Endothelial cell of umbilical vein (primary cell): ENCODE data around the gene MRPL41. TPM values are rescaled to one million over a fixed set of nuclear protein-coding genes. Genes with fewer than 3 reads are reported as not detected.

Experiments used
- BruUV-seq: library from RNA; stranded (reverse); fragments of 400-500 nt; replicated peaks from 2 replicates; lab custom pipeline; 2021; lab: Mats Ljungman, UMichigan
- CTCF ChIA-PET: fragments of 300-600, 350-600 bp; sonication (Branson Sonifier 250); formaldehyde crosslinking; loops from one replicate; lab custom pipeline; 2021; ENCODE audit warnings: antibody characterized with exemption, inconsistent platforms; lab: Charles Lee
- POLR2A ChIA-PET: fragments of 300-600, 350-600 bp; sonication (Branson Sonifier 250); formaldehyde crosslinking; loops from one replicate; lab custom pipeline; 2021; ENCODE audit warnings: antibody characterized with exemption, inconsistent platforms; lab: Charles Lee
- DNase-seq: peaks from one replicate; pipeline ENCODE4 v3.0.0-alpha.2; 2011; ENCODE audit warnings: low read depth, low spot score
- FAIRE-seq: peaks from 2 replicates; lab custom pipeline; 2011; peaks lifted over from hg19 to GRCh38; lab: Jason Lieb, UNC
- H2AFZ ChIP-seq: 2 replicates; pipeline ENCODE4 v1.6.0; 2012; ENCODE audit warnings: low read depth, low read length, control low read depth, inconsistent platforms
- H3K27ac ChIP-seq: 2 replicates; pipeline ENCODE4 v1.5.1; 2011; ENCODE audit warnings: low read depth, mild to moderate bottlenecking, control low read depth, low read length, moderate library complexity; ENCODE audit not compliant: insufficient read depth
- H3K27me3 ChIP-seq, 2 experiments: 2 replicates each; pipeline versions ENCODE4 v1.6.0 to v1.6.1; 2011; ENCODE audit warnings: low read length in 2 of 2, mixed read lengths in 1 of 2; ENCODE audit not compliant: control insufficient read depth in 2 of 2, insufficient read depth in 2 of 2
- H3K36me3 ChIP-seq, 2 experiments: 2 replicates in 1 of 2; 3 replicates in 1 of 2; pipeline ENCODE4 v1.5.1; 2011; ENCODE audit warnings: low read length in 2 of 2, mild to moderate bottlenecking in 1 of 2, moderate library complexity in 1 of 2; ENCODE audit not compliant: control insufficient read depth in 2 of 2, insufficient read depth in 2 of 2; ENCODE audit errors: extremely low read depth in 1 of 2
- H3K4me1 ChIP-seq: 3 replicates; pipeline ENCODE4 v1.5.1; 2011; ENCODE audit warnings: mild to moderate bottlenecking, low read length; ENCODE audit not compliant: control insufficient read depth, insufficient read depth; ENCODE audit errors: extremely low read depth
- H3K4me2 ChIP-seq: 2 replicates; pipeline ENCODE4 v1.6.1; 2011; ENCODE audit warnings: low read length, control low read depth, mixed read lengths; ENCODE audit not compliant: insufficient read depth
- H3K4me3 ChIP-seq, 3 experiments: fragments of 200-600 bp in 1 of 3; sonication (generic), shearing (Covaris generic) in 1 of 3; replicated peaks in 1 of 3; 2 replicates each; pipeline ENCODE4 v1.5.1; 2011 to 2016; ENCODE audit warnings: control low read depth in 3 of 3, low read length in 3 of 3, mild to moderate bottlenecking in 2 of 3, inconsistent platforms in 1 of 3, low read depth in 1 of 3, moderate library complexity in 1 of 3; ENCODE audit not compliant: insufficient read depth in 1 of 3
- H3K79me2 ChIP-seq: 2 replicates; pipeline ENCODE4 v1.6.0; 2012; ENCODE audit warnings: low read length, inconsistent platforms; ENCODE audit not compliant: control insufficient read depth, insufficient read depth
- H3K9ac ChIP-seq: replicated peaks from 2 replicates; pipeline ENCODE3; 2011; ENCODE audit warnings: low read length, control low read depth; ENCODE audit not compliant: insufficient read depth; ENCODE audit errors: extremely low read depth
- H3K9me1 ChIP-seq: replicated peaks from 3 replicates; pipeline ENCODE4 v1.6.0; 2011; ENCODE audit warnings: mild to moderate bottlenecking, low read length; ENCODE audit not compliant: control insufficient read depth, insufficient read depth; ENCODE audit errors: extremely low read depth
- H3K9me3 ChIP-seq: replicated peaks from 2 replicates; pipeline ENCODE4 v1.5.1; 2012; ENCODE audit warnings: low read length, inconsistent platforms; ENCODE audit not compliant: control insufficient read depth, insufficient read depth
- H4K20me1 ChIP-seq: replicated peaks from 2 replicates; pipeline ENCODE3; 2011; ENCODE audit warnings: mild to moderate bottlenecking, low read length; ENCODE audit not compliant: control insufficient read depth, insufficient read depth; ENCODE audit errors: extremely low read depth
- EZH2 ChIP-seq: IDR thresholded peaks from 2 replicates; pipeline ENCODE4 v1.6.1; 2012; ENCODE audit warnings: borderline replicate concordance, low read depth, mild to moderate bottlenecking, moderate library complexity, low read length, inconsistent platforms; ENCODE audit not compliant: severe bottlenecking
- FOS ChIP-seq: IDR thresholded peaks from 2 replicates; pipeline ENCODE4 v1.6.1; 2011; ENCODE audit warnings: mild to moderate bottlenecking, low read length, moderate library complexity, borderline replicate concordance; ENCODE audit not compliant: insufficient read depth
- GATA2 ChIP-seq: IDR thresholded peaks from 2 replicates; pipeline ENCODE4 v1.7.0; 2011; ENCODE audit warnings: low read depth, mild to moderate bottlenecking, moderate library complexity, mixed read lengths, low read length; ENCODE audit not compliant: insufficient read length, insufficient read depth
- JUN ChIP-seq: IDR thresholded peaks from 2 replicates; pipeline ENCODE4 v1.6.1; 2011; ENCODE audit warnings: borderline replicate concordance, low read depth; ENCODE audit not compliant: insufficient read length, insufficient read depth
- MYC ChIP-seq: IDR thresholded peaks from one replicate; pipeline ENCODE4 v1.6.1; 2011; ENCODE audit warnings: mild to moderate bottlenecking, low read depth, low read length
- POLR2A ChIP-seq: IDR thresholded peaks from 2 replicates; pipeline ENCODE4 v1.6.1; 2012; ENCODE audit warnings: low read depth, mild to moderate bottlenecking, control low read depth, low read length
- POLR2AphosphoS5 ChIP-seq: IDR thresholded peaks from 2 replicates; pipeline ENCODE4 v1.6.1; 2012; ENCODE audit warnings: low read depth, mild to moderate bottlenecking, control low read depth, low read length, moderate library complexity; ENCODE audit not compliant: insufficient read depth
- dilution Hi-C: fragments of 300-500 bp; cut with MboI; formaldehyde crosslinking; loops from one replicate; pipeline ENCODE4 v1.15.0; 2019; ENCODE audit warnings: low sequenced_read_pairs; ENCODE audit not compliant: extremely low pct_ligation_motif_present
- intact Hi-C: fragments of 100-400 bp; cut with micrococcal nuclease; formaldehyde crosslinking; loops from one replicate; pipeline ENCODE4 v1.10.0; 2022
- polyA plus RNA-seq, 4 experiments: library from polyadenylated mRNA; depleted of rRNA in 3 of 4; stranded (reverse) in 3 of 4; unstranded in 1 of 4; fragments of >200 nt; gene quantifications; 2 replicates each; pipeline versions ENCODE4 v1.2.1 to v1.2.3, GENCODE V29; 2011 to 2012; ENCODE audit warnings: missing spikeins in 1 of 4
- total RNA-seq: library from RNA; stranded (reverse); gene quantifications from 2 replicates; pipeline ENCODE4 v1.2.3, GENCODE V29; 2021
- TF ChIP-seq, protein P1 (sequence below): IDR thresholded peaks from 2 replicates; pipeline ENCODE4 v1.6.1; 2011; ENCODE audit not compliant: insufficient read depth, insufficient read length
- TF ChIP-seq, protein P2 (sequence below), 2 donors: IDR thresholded peaks; 1 replicate in 1 of 2; 2 replicates in 1 of 2; pipeline ENCODE4 v1.5.1; 2011; ENCODE audit warnings: low read length in 2 of 2, mild to moderate bottlenecking in 2 of 2, moderate library complexity in 2 of 2, control low read depth in 1 of 2, inconsistent platforms in 1 of 2, low read depth in 1 of 2; ENCODE audit not compliant: insufficient read depth in 1 of 2; ENCODE audit errors: extremely low read depth in 1 of 2

MRPL41 gene
- total and polyA plus RNA-seq, 2 donors (not counting 3 experiments of a cell fraction or from before 2014, with no cell fraction given): 50.4 to 50.7 TPM

DNA sequence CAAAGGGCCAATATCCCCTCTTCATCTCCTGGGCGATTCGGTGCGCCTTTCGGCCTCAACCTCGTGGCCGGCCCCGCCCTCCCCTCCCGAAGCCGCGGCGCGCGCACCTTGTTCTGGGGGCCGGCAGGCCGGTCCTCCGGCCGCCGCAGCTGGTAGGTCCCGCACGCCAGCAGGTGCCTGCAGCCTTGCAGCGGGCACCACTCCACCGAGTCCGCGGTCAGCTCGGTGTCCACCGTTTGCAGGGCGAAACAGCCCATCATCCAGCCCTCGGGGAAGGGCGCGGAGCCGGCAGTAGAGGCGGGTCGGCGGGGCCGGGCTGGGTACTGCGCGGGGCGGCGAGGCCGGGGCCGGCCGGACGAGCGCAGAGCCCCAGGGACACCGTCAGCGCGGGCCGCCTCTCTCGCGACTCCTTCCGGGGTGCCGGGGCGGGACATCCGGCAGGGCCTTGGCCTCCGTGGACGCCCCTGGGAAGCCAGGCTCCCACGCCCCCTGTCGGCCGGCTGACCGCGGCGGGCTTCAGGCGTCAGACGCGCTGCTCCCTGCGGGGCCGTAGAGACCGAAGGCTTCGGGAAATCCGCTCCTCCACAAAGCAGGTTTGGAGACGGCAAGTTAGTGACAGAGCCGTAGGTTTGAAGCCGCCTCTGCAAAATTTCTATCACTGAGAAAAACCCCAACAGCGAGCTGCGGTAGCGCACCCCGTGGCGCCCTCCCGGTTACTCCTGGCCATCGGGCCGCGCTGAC is 27.0 kb downstream of the MRPL41 start, which contains the start of gene DPH7:
TSS of gene DPH7 (minus strand) at position 408 of the 741 bp plus-strand sequence. CDS start at position 260, 148 bp downstream.
- H3K9ac ChIP-seq: peak within 1 kb of the TSS; percentile 75
- CTCF ChIA-PET: interaction anchor here (0.7 to 1.7 kb wide), 6 partner anchors 10 to 44 kb away, joined by 3 to 15 read pairs (median 5); partner anchors contain the start of genes MRPL41 and ZMYND19
- H3K79me2 ChIP-seq: peaks cover 32% of the 10 kb centered on the region
- no peaks in the 10 kb centered on the region for H3K9me3 ChIP-seq
- dilution Hi-C loops (no loop called here), intact Hi-C loops (loop anchor here (1.0 kb wide), 1 partner anchor 27 kb away; the partner anchor contains the start of gene ARRDC1)
- H3K27ac ChIP-seq: peak within 1 kb of the TSS; percentile 22
- peak within 1 kb of the TSS; percentile 87 for H2AFZ ChIP-seq
- peak within 1 kb of the TSS; percentile 81 for H3K4me2 ChIP-seq
- H4K20me1 ChIP-seq: no peaks in the 10 kb centered on the region
- DNase-seq (peak; percentile 91), FAIRE-seq (peak; percentile 95)
- H3K4me3 ChIP-seq: peak within 1 kb of the TSS; percentile 77 to 94 (median 83)
- peaks cover 14% of the 10 kb centered on the region for H3K4me1 ChIP-seq
- no peaks in the 10 kb centered on the region for H3K27me3 ChIP-seq
- BruUV-seq: no TSS peak
- no peaks in the 10 kb centered on the region for H3K9me1 ChIP-seq
- H3K36me3 ChIP-seq: peaks cover 9 to 31% of the 10 kb centered on the region in 2 experiments
- POLR2A ChIA-PET: interaction anchor here (1.4 kb wide), 1 partner anchor 24 kb away, joined by 3 read pairs; no protein-coding TSS in a partner anchor
- no peak for TF ChIP-seq FOS
- peak; percentile 62 for TF ChIP-seq POLR2A
- TF ChIP-seq, protein P1, sequence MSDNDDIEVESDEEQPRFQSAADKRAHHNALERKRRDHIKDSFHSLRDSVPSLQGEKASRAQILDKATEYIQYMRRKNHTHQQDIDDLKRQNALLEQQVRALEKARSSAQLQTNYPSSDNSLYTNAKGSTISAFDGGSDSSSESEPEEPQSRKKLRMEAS: peak; percentile 29
- no peak for TF ChIP-seq EZH2
- TF ChIP-seq, protein P2, sequence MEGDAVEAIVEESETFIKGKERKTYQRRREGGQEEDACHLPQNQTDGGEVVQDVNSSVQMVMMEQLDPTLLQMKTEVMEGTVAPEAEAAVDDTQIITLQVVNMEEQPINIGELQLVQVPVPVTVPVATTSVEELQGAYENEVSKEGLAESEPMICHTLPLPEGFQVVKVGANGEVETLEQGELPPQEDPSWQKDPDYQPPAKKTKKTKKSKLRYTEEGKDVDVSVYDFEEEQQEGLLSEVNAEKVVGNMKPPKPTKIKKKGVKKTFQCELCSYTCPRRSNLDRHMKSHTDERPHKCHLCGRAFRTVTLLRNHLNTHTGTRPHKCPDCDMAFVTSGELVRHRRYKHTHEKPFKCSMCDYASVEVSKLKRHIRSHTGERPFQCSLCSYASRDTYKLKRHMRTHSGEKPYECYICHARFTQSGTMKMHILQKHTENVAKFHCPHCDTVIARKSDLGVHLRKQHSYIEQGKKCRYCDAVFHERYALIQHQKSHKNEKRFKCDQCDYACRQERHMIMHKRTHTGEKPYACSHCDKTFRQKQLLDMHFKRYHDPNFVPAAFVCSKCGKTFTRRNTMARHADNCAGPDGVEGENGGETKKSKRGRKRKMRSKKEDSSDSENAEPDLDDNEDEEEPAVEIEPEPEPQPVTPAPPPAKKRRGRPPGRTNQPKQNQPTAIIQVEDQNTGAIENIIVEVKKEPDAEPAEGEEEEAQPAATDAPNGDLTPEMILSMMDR (IDR thresholded peaks at IDR 0.05; ENCODE audit: extremely low read depth in 1 of 2, insufficient read depth in 1 of 2, low read depth in 1 of 2, low read length in 2 of 2): peak; percentile 97 to 98
- TF ChIP-seq POLR2AphosphoS5: peak; percentile 89
- no peak for TF ChIP-seq JUN
- no peak for TF ChIP-seq GATA2
- no peak for TF ChIP-seq MYC
